GM12872 (cell line): ENCODE results near the gene FSTL4.

Experiments used
- CTCF ChIP-seq: IDR thresholded peaks from 3 replicates; pipeline ENCODE4 v1.5.1; 2011; ENCODE audit warnings: low read depth, mild to moderate bottlenecking, low read length, moderate library complexity; ENCODE audit not compliant: insufficient read depth

FSTL4 gene

GRCh38 chr5:133334796-133335639 lies 277.3 kb downstream of the FSTL4 start:
- no peak for TF ChIP-seq CTCF

GRCh38 chr5:133333326-133334150 lies 278.8 kb downstream of the FSTL4 start:
- no peak for TF ChIP-seq CTCF

GRCh38 chr5:133332439-133333024 lies 279.8 kb downstream of the FSTL4 start:
- no peak for TF ChIP-seq CTCF

- TF ChIP-seq CTCF, result no peak
Observed at GRCh38 chr5:133331941-133332340, 280.4 kb downstream of the FSTL4 start.

GRCh38 chr5:133330956-133331355 lies 281.4 kb downstream of the FSTL4 start:
- TF ChIP-seq CTCF, result no peak

- no peak for TF ChIP-seq CTCF
Observed at GRCh38 chr5:133328800-133329199, 283.5 kb downstream of the FSTL4 start.

GRCh38 chr5:133327946-133328401 lies 284.4 kb downstream of the FSTL4 start:
- no peak for TF ChIP-seq CTCF
